Left lung (tissue), 10 donors: ENCODE results near the gene EPPIN. TPM values are rescaled to one million over a fixed set of nuclear protein-coding genes. Genes with fewer than 3 reads are reported as not detected.
"Not testable (repeated sequence)": the region's sequence is repeated elsewhere in the genome, so short reads cannot be mapped to it uniquely, and the experiment has no call there.

Experiments
- ATAC-seq: fragments of 200-7000 bp; cut with Tn5 transposase; one replicate; pipeline ENCODE4 v1.9.1; 2020; ENCODE audit warnings: moderate library complexity
- DNase-seq, 4 donors: peaks; one replicate each; pipeline ENCODE4 v3.0.0-alpha.2; 2013 to 2020
- H3K27ac ChIP-seq, 2 donors: fragments of 200-600 bp; sonication (generic) in 1 of 2; one replicate each; pipeline versions ENCODE4 v1.5.0 to v1.8.0; 2020 to 2021
- H3K27me3 ChIP-seq, 2 donors: fragments of 200-600 bp; sonication (generic) in 1 of 2; one replicate each; pipeline versions ENCODE4 v1.5.0 to v1.8.0; 2020 to 2021
- H3K36me3 ChIP-seq, 2 donors: fragments of 200-600 bp; sonication (generic) in 1 of 2; one replicate each; pipeline versions ENCODE4 v1.5.0 to v1.8.0; 2020 to 2021
- H3K4me1 ChIP-seq, 2 donors: fragments of 200-600 bp; one replicate each; pipeline ENCODE4 v1.8.0; 2021
- H3K4me3 ChIP-seq, 2 donors: fragments of 200-600 bp; sonication (generic) in 1 of 2; one replicate each; pipeline versions ENCODE4 v1.5.0 to v1.8.0; 2020 to 2021; ENCODE audit warnings: mild to moderate bottlenecking in 1 of 2
- H3K9me3 ChIP-seq, 2 donors: fragments of 200-600 bp; sonication (generic) in 1 of 2; one replicate each; pipeline versions ENCODE4 v1.5.0 to v1.8.0; 2020 to 2021
- intact Hi-C, 2 donors: fragments of 100-400 bp; cut with DNase I; formaldehyde crosslinking; loops; one replicate each; pipeline versions ENCODE4 v1.11.2 to v1.14.2; 2022
- polyA plus RNA-seq, 6 donors: library from polyadenylated mRNA; unstranded; fragments of 120-200 nt; gene quantifications; one replicate each; pipeline ENCODE4 v1.2.1, GENCODE V29; 2013; ENCODE audit not compliant: insufficient read length in 6 of 6
- total RNA-seq, 2 donors: library from RNA; stranded (reverse); fragmentation: NEBNext Ultra II Directional; extraction: Animal tissue kit (Norgen Biotek cat#: 25700); gene quantifications; one replicate each; pipeline ENCODE4 v1.2.1, GENCODE V29; 2021
- TF ChIP-seq, protein P1 (sequence below), 2 donors: fragments of 200-600 bp; sonication (generic) in 1 of 2; IDR thresholded peaks; one replicate each; pipeline versions ENCODE4 v1.5.0 to v1.8.0; 2021; ENCODE audit warnings: antibody characterized with exemption in 2 of 2
- donor health status: DM: no; HTN: yes; CAD: no.
- donor health status: DM: no; HTN: no; CAD: no.

Gene EPPIN
- total and polyA plus RNA-seq, 8 donors, result 0.10 to 0.37 (median 0.20) TPM; not detected in 2

DNA sequence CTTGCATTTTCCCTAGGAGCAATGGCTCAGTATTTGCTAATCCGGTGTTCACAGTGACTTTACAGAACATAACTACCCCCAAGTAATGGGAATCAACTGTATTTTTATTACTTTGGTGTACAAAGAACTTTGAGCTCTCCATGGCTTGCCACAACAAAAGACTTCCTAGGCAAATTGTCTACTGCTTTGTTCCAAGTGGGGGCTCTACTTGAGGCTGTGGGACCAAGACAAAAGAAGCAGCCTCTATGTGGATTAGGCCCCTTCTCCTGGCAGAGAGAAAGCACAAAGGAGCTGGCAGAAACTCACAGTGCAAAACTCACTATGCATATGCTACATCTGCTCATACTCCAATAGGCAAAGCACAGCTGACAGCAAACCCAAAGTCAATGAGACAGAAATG lies 31.0 kb upstream of the EPPIN start:
- intact Hi-C loops, result no loop called here
- Histone ChIP-seq H3K4me1 (no peaks in the 10 kb centered on the region), H3K4me3 (no peak overlapping the region)

DNA sequence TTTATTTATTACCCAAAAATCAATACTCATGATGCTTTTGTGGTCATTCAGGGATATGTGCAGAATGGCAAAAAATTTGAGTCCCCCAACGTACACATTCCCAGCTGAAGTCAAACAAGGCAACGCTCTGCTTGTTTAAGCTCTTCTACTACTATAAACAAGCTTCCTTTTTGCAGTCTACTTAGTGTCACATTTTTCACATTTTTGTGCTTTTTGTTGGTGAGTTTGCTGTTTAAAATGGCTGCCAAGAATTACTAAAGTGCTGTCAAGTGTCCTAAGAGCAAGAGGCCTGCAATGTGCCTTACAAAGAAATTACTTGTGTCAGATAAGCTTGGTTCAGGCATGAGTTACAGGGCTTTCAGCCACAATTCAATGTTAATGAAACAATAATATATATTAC lies 29.8 kb upstream of the EPPIN start:
- H3K4me1 ChIP-seq, result no peaks in the 10 kb centered on the region
- ATAC-seq (peak; percentile 85), DNase-seq (peak in 2 of 4 donors; percentile 18 to 48)
- H3K9me3 ChIP-seq, result no peaks in the 10 kb centered on the region
- intact Hi-C loops, result no loop called here
- H3K36me3 ChIP-seq, result no peaks in the 10 kb centered on the region
- H3K4me3 ChIP-seq, result no peak overlapping the region
- TF ChIP-seq, protein P1, sequence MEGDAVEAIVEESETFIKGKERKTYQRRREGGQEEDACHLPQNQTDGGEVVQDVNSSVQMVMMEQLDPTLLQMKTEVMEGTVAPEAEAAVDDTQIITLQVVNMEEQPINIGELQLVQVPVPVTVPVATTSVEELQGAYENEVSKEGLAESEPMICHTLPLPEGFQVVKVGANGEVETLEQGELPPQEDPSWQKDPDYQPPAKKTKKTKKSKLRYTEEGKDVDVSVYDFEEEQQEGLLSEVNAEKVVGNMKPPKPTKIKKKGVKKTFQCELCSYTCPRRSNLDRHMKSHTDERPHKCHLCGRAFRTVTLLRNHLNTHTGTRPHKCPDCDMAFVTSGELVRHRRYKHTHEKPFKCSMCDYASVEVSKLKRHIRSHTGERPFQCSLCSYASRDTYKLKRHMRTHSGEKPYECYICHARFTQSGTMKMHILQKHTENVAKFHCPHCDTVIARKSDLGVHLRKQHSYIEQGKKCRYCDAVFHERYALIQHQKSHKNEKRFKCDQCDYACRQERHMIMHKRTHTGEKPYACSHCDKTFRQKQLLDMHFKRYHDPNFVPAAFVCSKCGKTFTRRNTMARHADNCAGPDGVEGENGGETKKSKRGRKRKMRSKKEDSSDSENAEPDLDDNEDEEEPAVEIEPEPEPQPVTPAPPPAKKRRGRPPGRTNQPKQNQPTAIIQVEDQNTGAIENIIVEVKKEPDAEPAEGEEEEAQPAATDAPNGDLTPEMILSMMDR (IDR thresholded peaks at IDR 0.05), result no peak
- H3K27ac ChIP-seq, result peak overlapping the region in 1 of 2 donors; percentile 47
- H3K27me3 ChIP-seq, result peaks cover 0 to 10% of the 10 kb centered on the region in 2 donors

More for the DNA sequence above, 31.0 kb upstream of the EPPIN start:
- Histone ChIP-seq H3K27me3 (peaks cover 0 to 13% of the 10 kb centered on the region in 2 donors), H3K36me3 (no peaks in the 10 kb centered on the region), H3K9me3 (no peaks in the 10 kb centered on the region), H3K27ac (no peak overlapping the region)
- ATAC-seq (no peak), DNase-seq (no peak)
- TF ChIP-seq, protein P1 (IDR thresholded peaks at IDR 0.05), result no peak

DNA sequence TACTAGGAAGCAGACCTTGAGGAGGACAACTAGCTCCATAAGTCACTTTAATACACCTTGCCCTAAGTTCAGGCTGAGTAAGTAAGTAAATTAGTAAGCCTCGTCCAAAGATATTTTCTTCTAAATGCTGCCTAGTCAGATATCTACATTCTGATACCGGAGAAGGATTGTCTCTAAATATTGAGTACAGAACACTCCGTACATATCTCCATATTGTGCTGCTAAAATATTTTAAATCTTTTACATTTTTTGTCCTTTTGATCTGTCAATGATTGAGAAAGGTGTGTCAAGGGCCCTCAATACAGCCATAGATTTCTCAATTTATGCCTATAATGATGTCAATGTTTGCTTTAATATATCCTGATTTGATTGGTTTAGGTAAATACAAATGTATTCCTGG lies 28.7 kb upstream of the EPPIN start:
- TF ChIP-seq, protein P1 (IDR thresholded peaks at IDR 0.05), result no peak
- Histone ChIP-seq H3K4me3 (no peak overlapping the region), H3K27me3 (peaks cover 0 to 1% of the 10 kb centered on the region in 2 donors), H3K27ac (peak overlapping the region; percentile 6 to 14), H3K9me3 (no peaks in the 10 kb centered on the region), H3K4me1 (no peaks in the 10 kb centered on the region), H3K36me3 (no peaks in the 10 kb centered on the region)
- intact Hi-C loops, result no loop called here
- ATAC-seq (peak; percentile 33), DNase-seq (no peak)

GRCh38 chr20:45569650-45570049 lies 22.4 kb upstream of the EPPIN start:
- intact Hi-C loops, H3K4me1 ChIP-seq, H3K27me3 ChIP-seq, H3K4me3 ChIP-seq, H3K9me3 ChIP-seq, DNase-seq, H3K36me3 ChIP-seq, ATAC-seq, H3K27ac ChIP-seq: not testable (repeated sequence)

DNA sequence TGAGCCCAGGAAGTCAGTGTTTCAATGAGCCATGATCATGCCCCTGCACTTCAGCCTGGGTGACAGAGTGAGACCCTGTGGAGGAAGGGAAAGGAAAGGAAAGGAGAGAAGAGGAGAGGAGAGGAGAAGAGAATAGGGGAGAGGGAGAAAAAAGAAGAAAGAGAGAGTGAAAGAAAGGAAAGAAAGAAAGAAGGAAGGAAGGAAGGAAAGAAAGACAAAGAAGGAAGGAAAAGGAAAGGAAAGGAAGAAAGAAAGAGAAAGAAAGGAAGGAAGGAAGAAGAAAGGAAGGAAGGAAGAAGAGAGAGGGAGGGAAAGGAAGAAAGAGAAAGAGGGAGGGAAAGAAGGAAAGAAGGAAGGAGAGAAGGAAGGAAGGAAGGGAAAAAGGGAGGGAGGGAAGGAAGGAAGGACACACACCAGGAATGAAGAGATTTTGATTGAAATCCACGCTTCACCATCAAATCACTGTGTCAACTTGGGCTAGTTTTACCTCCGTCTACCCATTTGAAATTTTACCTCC lies 17.6 kb upstream of the EPPIN start:
- ATAC-seq, result no peak
- H3K36me3 ChIP-seq, result no peaks in the 10 kb centered on the region
- H3K4me1 ChIP-seq, result no peaks in the 10 kb centered on the region
- peaks cover 0 to 28% of the 10 kb centered on the region in 2 donors for H3K27me3 ChIP-seq
- no peaks in the 10 kb centered on the region for H3K9me3 ChIP-seq
- intact Hi-C loops, result no loop called here
- TF ChIP-seq, protein P1 (IDR thresholded peaks at IDR 0.05), result no peak
- no peak overlapping the region for H3K27ac ChIP-seq
- DNase-seq, result no peak
- no peak overlapping the region for H3K4me3 ChIP-seq

GRCh38 chr20:45555198-45555597 lies 8.0 kb upstream of the EPPIN start:
- H3K27ac ChIP-seq, result no peak overlapping the region
- DNase-seq (no peak), ATAC-seq (no peak)
- H3K4me1 ChIP-seq, result no peaks in the 10 kb centered on the region
- no peaks in the 10 kb centered on the region for H3K36me3 ChIP-seq
- H3K27me3 ChIP-seq, result no peaks in the 10 kb centered on the region
- no peaks in the 10 kb centered on the region for H3K9me3 ChIP-seq
- TF ChIP-seq, protein P1 (IDR thresholded peaks at IDR 0.05), result no peak
- intact Hi-C loops, result no loop called here
- H3K4me3 ChIP-seq, result no peak overlapping the region
